HG02642 (cell line): Measurements from ENCODE around the gene TEX101.
"Not testable (repeated sequence)": the region's sequence is repeated elsewhere in the genome, so short reads cannot be mapped to it uniquely, and the experiment has no call there.

Experiments used
- ATAC-seq: cut with Tn5 transposase; IDR thresholded peaks from one replicate; pipeline ENCODE4 v1.9.1; 2021; ENCODE audit warnings: mild to moderate bottlenecking; ENCODE audit not compliant: unreplicated experiment, poor library complexity

The TEX101 gene

DNA sequence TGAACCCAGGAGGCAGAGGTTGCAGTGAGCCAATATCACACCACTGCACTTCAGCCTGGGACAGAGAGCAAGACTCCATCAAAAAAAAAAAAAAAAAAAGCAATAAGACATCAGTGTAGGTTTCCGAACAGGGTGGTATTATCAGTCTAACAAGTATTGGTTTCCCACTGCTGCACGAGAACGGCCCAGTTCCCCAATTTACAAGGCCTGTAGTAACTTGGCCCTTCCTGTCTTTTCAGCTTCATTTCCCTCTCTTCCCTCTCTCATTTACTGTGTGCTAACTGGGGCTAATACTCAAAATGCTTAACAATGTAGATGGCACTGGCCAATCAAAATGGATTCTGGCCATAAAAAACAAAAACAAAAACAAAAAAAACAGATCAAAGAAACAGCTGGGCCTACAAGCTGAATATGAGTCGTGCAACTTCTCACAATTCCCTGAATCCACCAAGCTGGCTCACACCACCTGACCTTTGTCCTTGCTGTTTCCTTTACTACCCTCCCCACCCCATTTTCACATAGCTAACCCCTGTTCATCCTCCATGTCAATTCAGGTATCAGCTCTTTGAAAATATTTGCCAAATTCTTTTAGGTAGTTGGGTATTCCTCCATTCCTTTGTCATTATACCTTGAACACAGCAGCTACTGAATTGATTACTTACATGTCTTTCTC, 2.4 kb downstream of the TEX101 start:
- ATAC-seq, result no peak

DNA sequence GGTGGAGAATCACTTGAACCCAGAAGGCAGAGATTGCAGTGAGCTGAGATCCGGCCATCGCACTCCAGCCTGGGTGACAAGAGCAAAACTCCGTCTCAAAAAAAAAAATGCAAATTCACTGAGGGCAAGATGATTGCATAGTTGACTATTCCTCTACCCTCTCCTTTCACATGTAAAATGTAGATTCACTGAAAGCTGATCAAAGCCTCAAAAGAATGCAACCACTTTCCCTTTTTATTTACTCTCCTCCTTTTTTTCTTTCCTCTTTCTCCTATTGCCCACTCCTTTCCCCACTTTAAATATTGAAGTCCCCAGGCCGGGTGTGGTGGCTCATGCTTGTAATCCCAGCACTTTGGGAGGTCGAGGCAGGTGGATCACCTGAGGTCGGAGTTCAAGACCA, 6.3 kb downstream of the TEX101 start:
- ATAC-seq, result no peak

DNA sequence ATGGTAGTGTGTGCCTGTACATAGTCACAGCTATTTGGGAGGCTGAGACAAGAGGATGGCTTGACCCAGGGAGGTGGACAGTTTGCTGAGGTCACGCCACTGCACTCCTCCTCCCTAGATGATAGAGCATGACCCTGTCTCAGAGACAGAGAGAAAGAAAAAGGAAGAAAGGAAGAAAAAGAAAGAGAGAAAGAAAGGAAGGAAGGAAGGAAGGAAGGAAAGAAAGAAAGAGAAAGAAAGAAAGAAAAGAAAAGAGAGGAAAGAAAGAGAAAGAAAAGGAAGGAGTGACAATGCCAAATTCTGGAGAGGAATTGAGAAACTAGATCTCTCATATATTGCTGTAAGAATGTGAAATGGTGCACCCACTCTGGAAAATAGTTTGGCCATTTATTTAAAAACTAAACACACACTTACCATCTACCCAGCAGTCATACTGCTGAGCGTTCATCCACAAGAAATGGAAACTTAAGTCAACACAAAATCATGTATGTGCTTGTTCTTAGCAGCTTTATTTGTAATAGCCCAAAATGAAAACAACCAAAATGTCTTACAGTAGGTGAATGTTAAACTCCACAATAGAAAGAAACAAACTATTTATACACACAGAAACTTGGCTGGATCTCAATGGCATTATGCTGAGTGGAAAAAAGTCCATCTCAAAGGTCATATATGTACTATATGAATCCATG, 7.5 kb downstream of the TEX101 start:
- no peak for ATAC-seq

DNA sequence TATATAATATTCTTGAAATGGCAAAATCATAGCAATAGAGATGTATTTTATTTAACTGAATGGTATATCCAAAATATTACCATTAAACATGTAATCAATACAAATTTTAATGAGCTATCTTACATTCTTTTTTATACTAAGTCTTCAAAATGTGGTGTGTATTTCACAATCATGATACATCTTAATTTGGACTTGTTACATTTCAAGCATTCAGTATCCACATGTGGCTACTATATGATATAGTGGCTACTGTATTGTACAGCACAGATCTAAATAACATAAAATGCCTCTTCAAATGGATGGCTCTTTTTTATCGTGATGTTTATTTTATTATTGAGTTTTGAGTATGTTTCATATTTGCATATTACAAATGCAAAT, 8.0 kb downstream of the TEX101 start:
- ATAC-seq, result no peak

DNA sequence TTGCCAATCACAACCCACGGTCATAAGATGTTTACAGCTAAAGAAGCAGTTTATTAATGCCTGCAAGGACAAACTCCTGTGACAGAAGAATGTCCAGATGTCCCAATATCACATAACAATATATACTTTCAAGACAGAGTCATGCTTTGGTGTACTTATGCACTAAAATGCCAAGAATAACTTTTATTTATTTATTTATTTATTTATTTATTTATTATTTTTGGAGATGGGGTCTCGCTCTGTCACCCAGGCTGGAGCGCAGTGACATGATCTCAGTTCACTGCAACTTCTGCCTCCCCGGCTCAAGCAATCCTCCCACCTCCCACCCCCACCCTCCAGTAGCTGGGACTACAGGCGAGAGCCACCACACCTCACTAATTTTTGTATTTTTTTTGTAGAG, 9.1 kb downstream of the TEX101 start:
- no peak for ATAC-seq

DNA sequence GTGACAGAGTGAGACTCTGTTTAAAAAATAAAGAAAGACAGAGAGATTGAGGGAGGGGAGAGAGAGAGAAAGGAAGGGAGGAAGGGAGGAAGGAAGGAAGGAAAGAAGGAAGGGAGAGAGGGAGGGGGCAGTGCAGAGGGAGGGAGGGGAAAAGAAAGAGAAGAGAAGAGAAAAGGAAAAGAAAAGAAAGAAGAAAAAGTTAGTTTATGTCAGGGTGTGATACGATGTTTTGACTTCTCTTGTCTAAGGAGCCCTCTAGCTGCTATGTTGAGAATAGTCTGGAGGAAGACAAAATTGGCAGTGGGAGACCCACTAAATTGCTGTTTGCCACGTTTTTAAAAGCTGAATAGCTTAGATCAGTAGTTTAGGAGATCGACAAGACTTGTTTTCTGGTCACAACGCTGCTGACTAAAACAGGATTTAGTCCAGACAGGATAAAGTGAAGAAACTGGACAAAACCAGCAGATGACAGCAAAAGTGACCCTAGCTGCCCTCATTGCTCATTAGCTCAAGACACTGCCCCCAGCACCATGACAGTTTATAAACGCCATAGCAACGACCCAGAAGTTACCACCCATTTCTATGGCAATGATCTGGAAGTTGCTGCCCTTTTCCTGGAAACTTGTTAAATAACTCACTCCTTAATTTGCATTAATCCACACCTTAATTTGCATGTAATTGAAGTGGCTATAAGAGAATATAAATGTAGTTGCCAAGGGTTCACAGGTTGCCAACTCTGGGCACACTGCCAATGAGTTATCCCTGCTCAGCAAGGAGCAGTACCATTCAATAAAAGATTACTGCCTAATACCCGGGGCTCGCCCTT, 11.1 kb downstream of the TEX101 start:
- ATAC-seq, result no peak

DNA sequence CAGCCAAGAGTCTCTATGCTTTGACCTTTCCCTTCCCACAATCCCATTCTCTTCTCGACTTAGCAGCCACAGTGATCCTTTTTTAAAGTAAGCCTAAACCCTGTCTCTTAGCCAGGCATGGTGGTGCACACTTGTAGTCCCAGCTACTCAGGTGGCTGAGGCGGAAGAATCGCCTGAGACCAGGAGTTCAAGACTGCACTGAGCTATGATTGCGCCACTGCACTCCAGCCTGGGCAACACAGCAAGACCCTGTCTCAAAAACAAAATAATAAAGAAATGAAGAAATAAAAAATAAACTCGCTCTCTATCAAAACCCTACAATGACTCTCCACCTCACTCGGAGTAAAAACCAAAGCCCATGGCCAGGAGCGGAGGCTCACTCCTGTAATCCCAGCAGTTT, 14.7 kb downstream of the TEX101 start:
- no peak for ATAC-seq

DNA sequence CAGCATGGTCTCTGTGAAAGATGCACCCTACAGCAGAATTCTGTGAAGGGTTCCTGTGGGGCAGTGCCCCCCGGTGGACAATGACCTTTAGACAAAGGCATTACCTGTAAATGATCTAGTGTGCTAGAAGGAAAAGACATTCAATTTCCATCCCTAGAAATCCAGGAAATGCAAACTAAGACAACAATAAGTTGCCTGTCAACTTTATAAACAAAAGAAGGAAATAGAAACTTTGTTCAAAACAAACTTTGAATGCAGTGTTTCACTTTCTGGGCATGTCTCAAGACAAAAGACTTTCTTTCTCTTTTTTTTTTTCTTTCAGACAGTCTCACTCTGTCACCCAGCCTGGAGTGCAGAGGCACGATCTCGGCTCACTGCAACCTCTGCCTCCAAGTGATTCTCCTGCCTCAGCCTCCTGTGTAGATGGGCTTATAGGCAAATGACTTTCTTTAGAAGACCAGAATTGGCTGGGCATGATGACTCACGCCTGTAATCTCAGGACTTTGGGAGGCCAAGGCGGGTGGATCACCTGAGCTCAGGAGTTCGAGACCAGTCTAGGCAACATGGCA, 15.5 kb downstream of the TEX101 start:
- peak; percentile 57 for ATAC-seq

DNA sequence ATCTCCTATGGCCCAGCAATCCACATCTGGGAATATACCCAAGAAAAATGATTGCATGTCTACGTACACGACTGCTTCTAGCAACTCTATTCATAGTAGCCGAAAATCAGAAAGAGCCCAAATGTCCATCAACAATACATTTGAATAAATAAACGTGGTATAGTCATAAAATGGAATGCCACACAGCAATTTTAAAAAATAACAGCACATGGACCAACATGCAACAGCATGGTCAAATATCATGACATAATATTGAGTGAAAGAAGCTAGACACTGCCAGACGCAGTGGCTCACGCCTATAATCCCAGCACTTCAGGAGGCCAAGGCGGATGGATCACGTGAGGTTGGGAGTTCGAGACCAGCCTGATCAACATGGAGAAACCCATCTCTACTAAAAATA, 16.3 kb downstream of the TEX101 start:
- ATAC-seq, result no peak

DNA sequence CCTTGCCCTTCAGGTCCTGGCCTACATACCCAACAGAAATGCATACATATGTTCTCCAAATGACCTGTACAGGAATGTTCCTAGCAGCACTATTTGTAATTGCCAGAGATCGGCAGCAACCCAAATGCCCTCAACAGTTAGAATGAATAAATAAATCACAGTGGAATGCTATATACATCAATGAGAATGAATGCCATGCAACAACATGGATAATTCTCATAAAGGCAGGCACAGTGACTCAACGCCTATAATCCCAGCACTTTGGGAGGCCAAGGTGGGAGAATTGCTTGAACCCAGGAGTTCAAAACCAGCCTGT, 18.6 kb downstream of the TEX101 start:
- no peak for ATAC-seq

DNA sequence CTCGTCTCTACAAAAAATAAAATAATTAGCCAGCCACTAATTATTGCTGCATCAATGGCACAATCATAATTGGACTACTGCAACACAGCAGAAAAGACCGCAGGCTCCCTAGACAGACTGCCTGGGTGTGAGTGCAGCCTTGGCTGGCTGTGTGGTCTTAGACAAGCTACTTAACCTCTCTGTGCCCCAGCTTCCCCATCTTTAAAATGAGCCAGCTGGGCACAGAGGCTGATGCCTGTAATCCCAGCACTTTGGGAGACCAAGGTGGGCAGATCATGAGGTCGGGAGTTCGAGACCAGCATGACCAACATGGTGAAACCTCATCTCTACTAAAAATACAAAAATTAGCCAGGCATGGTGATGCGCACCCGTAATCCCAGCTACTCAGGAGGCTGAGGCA, 19.0 kb downstream of the TEX101 start:
- no peak for ATAC-seq

DNA sequence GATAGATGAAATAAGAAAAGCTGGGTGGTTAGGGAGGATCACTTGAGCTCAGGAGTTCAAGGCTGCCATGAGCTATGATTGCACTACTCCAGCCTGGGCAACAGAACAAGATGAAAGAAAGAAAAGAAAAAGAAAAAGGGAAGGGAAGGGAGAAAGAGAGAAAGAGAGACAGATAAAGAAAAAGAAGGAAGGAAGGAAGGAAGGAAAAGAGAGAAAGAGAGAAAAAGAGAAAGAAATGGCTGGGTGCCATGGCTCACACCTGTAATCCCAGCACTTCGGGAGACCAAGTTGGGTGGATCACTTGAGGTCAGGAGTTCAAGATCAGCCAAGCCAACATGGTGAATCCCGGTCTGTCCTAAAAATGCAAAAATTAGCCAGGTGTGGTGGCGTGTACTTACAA, 21.1 kb downstream of the TEX101 start:
- ATAC-seq, result no peak

DNA sequence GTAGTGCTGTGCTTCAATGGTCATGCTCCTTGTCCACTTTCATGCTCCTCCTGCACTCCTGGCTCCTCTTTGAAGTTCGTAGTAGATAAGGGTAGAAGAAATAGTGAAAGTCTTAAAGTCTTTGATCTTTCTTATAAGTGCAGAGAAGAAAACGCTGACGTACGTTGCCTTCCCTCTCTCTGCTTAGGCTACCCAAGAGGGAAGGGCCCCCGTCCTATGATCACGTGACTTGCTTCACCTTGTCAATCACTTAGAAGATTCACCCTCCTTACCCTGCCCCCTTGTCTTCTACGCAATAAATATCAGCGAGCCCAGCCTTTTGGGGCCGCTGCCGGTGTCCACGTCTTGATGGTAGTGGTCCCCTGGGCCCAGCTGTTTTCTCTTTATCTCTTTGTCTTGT, 22.6 kb downstream of the TEX101 start:
- not testable (repeated sequence) for ATAC-seq

DNA sequence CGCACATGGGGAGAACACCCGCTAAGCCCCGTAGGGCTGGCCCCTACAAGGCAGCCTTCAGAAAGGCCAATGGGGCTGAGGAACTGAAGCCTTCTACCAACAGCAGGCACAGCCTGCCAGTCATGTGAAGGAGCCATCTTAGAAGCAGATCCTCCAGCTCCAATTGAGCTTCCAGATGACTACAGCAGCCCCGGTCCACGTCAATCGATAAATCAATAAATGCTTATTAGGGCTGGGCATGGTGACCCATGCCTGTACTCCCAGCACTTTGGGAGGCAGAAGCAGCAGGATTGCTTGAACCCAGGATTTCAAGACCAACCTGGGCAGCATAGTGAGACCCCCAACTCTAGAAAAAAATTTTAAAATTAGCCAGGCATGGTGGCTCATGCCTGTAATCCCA, 23.0 kb downstream of the TEX101 start:
- no peak for ATAC-seq

DNA sequence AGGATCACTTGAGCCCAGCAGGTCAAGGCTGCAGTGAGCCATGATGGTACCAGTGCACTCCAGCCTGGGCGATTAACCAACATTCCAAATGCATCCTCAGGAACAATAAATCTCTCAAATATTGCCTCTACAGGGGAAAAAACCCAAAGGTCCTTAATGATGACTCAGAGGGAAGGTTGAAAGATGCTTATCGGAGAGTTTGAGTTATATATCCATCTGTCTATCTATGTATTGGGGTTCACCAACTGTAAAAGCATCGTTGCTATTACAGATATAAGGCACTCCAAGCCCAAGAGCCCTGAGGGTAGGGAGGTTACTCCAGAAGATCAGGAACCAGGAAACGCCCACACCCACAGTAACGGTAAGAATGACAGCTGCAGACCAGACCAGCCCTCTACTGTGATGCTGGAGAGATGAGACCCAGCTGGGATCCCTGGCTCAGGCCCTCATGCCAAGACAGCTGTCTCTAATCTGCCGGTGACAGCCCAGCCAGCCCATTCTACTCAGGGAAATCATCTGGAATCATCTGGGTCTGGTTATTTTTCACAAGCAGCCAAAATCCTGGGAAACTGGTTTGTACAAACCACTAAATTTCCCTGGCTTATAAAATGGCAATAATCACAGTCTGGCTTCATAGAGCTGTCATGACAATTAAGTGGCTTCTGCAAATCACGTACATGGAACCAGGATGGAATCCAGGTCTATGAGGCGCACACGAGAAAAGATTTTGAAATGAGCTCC, 23.8 kb downstream of the TEX101 start:
- no peak for ATAC-seq

DNA sequence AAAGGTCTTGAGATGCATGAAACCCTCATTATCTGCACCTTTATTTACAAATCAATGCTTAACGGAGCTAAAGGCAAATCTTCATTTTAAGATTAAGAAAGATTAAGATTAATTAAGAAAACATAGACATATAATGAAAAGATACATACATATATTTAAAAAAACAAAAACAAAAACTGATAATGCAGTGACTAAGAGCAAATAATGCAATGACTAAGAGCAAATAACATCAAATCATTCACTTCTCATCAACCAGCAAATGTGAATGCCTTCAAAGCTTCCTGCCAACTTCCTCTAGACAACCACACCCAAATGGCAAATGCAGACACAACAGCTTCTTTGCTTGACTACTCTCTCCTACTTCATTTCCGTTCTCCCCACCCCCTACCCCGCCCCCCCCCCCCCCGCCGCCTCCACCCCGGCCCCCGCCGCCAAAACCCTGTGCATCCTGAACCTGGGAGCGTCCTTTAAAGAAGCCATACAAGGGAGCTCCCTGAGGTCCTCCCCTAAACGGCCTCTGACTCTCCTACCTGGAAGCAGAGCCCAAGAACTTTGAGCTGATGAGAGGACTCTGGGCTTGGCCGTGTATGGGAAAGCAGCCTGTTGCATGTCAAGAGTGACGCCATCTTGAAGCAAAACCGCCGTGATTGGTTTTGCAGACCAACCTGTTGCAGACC, 24.5 kb downstream of the TEX101 start:
- ATAC-seq, result no peak

DNA sequence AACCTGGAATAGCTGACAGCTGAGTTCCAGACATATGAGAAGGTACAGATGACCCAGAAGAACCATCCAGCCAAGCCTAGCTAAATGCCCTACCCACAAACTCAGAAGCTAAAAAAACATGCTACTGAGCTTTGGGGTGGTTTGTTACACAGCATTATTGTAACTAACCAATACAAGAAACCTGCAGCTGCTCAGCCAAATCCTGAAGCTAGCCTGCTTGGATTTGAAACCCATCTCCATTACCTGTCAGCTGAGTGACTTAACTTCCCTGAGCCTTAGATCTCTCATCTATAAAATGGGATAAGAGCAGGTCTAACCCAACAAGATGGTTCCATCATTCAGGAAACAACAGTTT, 25.0 kb downstream of the TEX101 start:
- ATAC-seq, result no peak

DNA sequence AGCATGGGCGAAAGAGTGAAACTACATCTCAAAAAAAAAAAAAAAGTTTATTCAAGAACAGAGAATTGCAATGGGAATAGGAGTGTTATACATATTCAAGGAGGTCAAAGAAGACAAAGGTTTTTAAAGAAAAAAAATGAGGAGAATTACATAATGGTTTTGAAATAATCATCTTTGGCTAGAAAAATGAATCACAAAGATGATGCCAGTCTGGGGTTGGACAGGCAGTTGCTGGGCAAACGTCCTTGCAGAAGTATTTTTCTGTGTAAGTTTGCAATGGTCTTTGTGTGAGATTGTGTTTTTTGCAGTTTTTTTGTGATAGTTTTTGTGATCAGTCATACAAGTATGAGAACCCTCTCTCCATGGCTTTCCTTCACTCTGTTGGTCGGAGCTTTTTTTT, 27.0 kb downstream of the TEX101 start:
- no peak for ATAC-seq

DNA sequence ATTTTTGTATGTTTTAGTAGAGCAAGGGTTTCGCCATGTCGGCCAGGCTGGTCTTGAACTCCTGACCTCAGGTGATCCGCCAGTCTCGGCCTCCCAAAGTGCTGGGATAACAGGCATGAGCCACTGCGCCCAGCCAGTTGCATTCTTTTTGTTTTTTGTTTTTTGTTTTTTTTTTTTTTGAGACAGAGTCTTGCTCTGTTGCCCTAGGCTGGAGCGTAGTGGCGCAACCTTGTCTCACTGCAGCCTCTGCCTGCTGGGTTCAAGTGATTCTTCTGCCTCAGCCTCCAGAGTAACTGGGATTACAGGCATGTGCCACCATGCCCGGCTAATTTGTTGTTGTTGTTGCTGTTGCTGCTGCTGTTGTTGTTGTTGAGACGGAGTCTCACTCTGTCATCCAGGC, 29.4 kb downstream of the TEX101 start:
- ATAC-seq, result not testable (repeated sequence)
